Suppressor macrophage (primary cell): ENCODE measurements around the gene INCENP.
"Not testable (repeated sequence)": the region's sequence is repeated elsewhere in the genome, so short reads cannot be mapped to it uniquely, and the experiment has no call there.

Experiments
- DNase-seq, 4 experiments: peaks; one replicate each; pipeline ENCODE4 v3.0.0-alpha.2; 2020 to 2022

Gene INCENP

GRCh38 chr11:62172294-62172693 lies 48.5 kb downstream of the INCENP start:
- DNase-seq: no peak

GRCh38 chr11:62176766-62177165 lies 53.0 kb downstream of the INCENP start:
- no peak for DNase-seq

- DNase-seq: no peak
These were observed 56.2 kb downstream of the INCENP start for GRCh38 chr11:62179995-62180394.

- DNase-seq: no peak
These were observed 57.3 kb downstream of the INCENP start for GRCh38 chr11:62181097-62181496.

GRCh38 chr11:62182147-62182891 lies 58.5 kb downstream of the INCENP start:
- DNase-seq: no peak

GRCh38 chr11:62186195-62186594 lies 62.4 kb downstream of the INCENP start:
- no peak for DNase-seq

- DNase-seq: no peak
These were observed 66.2 kb downstream of the INCENP start, which contains the start of gene SCGB1D1 for GRCh38 chr11:62190011-62190410. Gene SCGB1D1 (plus strand): TSS chr11:62190216. CDS start chr11:62190285, 69 bp downstream.

- DNase-seq: no peak
These were observed 70.1 kb downstream of the INCENP start for GRCh38 chr11:62193952-62194351.

- not testable (repeated sequence) for DNase-seq
These were observed 71.2 kb downstream of the INCENP start for GRCh38 chr11:62195010-62195409.

- no peak for DNase-seq
These were observed 72.1 kb downstream of the INCENP start for GRCh38 chr11:62195945-62196344.

- DNase-seq: not testable (repeated sequence)
These were observed 73.6 kb downstream of the INCENP start for GRCh38 chr11:62197400-62197799.

GRCh38 chr11:62201376-62201775 lies 77.6 kb downstream of the INCENP start:
- no peak for DNase-seq
